ENCODE measurements around the gene COMMD4. TPM values are rescaled to one million over a fixed set of nuclear protein-coding genes. Genes with fewer than 3 reads are reported as not detected.

The COMMD4 gene
- total RNA-seq, 1 donor from 2014 or later: 36.4 TPM

DNA sequence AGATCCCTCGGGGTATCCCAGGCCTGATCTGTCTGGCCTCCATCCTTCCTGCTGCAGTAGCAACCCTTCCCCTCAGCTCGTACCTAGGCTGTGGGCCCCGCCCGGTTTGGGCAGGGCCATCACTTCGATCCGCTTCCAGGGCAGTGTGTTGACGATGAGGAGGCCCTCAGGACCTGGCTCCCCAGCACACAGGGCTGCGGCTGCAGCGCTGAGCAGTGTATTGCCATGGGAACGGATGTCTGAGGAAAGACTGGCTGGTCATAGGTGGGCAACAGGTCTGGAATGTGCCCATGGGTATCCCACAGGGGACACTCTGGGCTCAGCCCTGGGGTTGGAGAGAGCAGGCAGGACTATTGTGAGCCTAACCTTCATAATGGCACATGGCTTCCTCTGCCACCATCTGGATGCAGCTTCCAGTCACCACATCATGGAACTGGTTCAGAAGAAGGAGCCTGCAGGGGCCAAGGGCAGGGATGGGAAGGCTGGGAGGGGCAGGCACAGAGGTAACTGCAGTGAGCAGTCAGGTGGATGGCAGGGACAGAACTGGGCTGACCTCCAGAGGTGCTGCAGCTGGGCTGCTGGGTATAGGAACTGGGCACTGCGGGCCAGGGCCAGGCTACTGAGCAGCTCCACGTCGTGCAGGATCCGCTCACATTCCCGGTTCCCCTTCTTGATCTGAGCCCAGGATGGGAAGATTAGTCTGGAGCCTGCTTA lies 23.8 kb downstream of the COMMD4 start:
- no peaks in the 10 kb centered on the region for H3K9me3 ChIP-seq (ENCODE audit: low read depth)

DNA sequence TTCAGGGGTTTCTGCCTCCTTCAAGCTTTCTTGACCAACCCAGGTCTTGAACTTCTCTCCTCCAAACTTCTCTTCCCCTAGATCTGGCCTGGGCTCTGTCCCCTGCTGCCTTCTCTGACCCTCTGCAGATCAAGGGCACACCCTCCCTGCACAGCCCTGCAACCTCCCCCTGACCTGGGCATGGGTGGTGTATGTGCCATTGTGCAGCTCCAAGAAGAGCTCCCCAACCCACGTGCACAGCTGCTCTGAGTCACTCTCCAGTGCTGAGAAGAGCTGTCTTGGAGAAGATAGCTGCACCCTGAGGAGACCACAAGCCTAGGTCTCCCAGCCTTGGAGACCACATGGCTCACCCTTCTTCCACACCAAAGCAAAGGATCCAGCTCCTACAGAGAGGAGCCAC lies 24.5 kb downstream of the COMMD4 start:
- Mint-ChIP-seq H3K9me3 (no peaks in the 10 kb centered on the region), H3K4me3 (peak overlapping the region; percentile 4), H3K36me3 (peaks cover 8% of the 10 kb centered on the region), H3K4me1 (no peaks in the 10 kb centered on the region), H3K27me3 (ENCODE audit: insufficient read depth, low read depth) (no peaks in the 10 kb centered on the region), H3K27ac (peak overlapping the region; percentile 50)
- TF ChIP-seq, protein P1, sequence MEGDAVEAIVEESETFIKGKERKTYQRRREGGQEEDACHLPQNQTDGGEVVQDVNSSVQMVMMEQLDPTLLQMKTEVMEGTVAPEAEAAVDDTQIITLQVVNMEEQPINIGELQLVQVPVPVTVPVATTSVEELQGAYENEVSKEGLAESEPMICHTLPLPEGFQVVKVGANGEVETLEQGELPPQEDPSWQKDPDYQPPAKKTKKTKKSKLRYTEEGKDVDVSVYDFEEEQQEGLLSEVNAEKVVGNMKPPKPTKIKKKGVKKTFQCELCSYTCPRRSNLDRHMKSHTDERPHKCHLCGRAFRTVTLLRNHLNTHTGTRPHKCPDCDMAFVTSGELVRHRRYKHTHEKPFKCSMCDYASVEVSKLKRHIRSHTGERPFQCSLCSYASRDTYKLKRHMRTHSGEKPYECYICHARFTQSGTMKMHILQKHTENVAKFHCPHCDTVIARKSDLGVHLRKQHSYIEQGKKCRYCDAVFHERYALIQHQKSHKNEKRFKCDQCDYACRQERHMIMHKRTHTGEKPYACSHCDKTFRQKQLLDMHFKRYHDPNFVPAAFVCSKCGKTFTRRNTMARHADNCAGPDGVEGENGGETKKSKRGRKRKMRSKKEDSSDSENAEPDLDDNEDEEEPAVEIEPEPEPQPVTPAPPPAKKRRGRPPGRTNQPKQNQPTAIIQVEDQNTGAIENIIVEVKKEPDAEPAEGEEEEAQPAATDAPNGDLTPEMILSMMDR (IDR thresholded peaks at IDR 0.05): no peak
- TF ChIP-seq EZH2 (IDR thresholded peaks at IDR 0.05) (no peak), EZH2phosphoT487 (IDR thresholded peaks at IDR 0.05) (no peak)
- H3K27ac ChIP-seq: no peak overlapping the region
- H2AFZ ChIP-seq (replicated peaks): no peak overlapping the region
- no peaks in the 10 kb centered on the region for H3K79me2 ChIP-seq (ENCODE audit: low read depth)
- no peak overlapping the region for H3K4me3 ChIP-seq
- H3K9me3 ChIP-seq (ENCODE audit: low read depth): no peaks in the 10 kb centered on the region
- no peak overlapping the region for H3K9ac ChIP-seq
- no peaks in the 10 kb centered on the region for H3F3A ChIP-seq (ENCODE audit: low read depth)
- H3K36me3 ChIP-seq: no peaks in the 10 kb centered on the region
- no peak for DNase-seq (ENCODE audit: low spot score)
- no peaks in the 10 kb centered on the region for H3K27me3 ChIP-seq
- H4K20me1 ChIP-seq (ENCODE audit: low read depth): no peaks in the 10 kb centered on the region
- H3K4me1 ChIP-seq: no peaks in the 10 kb centered on the region
- no peak overlapping the region for H3K4me2 ChIP-seq

More for the DNA sequence above, 23.8 kb downstream of the COMMD4 start:
- TF ChIP-seq, protein P1 (IDR thresholded peaks at IDR 0.05): no peak
- TF ChIP-seq EZH2 (IDR thresholded peaks at IDR 0.05) (no peak), EZH2phosphoT487 (IDR thresholded peaks at IDR 0.05) (no peak)
- H3K27me3 Mint-ChIP-seq (ENCODE audit: insufficient read depth, low read depth): no peaks in the 10 kb centered on the region
- no peaks in the 10 kb centered on the region for H3K36me3 ChIP-seq
- H3K27ac Mint-ChIP-seq: no peak overlapping the region
- H3K9me3 Mint-ChIP-seq: no peaks in the 10 kb centered on the region
- no peaks in the 10 kb centered on the region for H3K4me1 Mint-ChIP-seq
- H3K4me3 ChIP-seq: no peak overlapping the region
- no peaks in the 10 kb centered on the region for H3F3A ChIP-seq (ENCODE audit: low read depth)
- DNase-seq (ENCODE audit: low spot score): no peak
- H3K9ac ChIP-seq: no peak overlapping the region
- no peaks in the 10 kb centered on the region for H4K20me1 ChIP-seq (ENCODE audit: low read depth)
- H3K27me3 ChIP-seq: no peaks in the 10 kb centered on the region
- no peak overlapping the region for H2AFZ ChIP-seq (replicated peaks)
- no peak overlapping the region for H3K4me2 ChIP-seq
- no peak overlapping the region for H3K4me3 Mint-ChIP-seq
- no peak overlapping the region for H3K27ac ChIP-seq
- H3K79me2 ChIP-seq (ENCODE audit: low read depth): no peaks in the 10 kb centered on the region
- H3K36me3 Mint-ChIP-seq: peaks cover 8% of the 10 kb centered on the region
- H3K4me1 ChIP-seq: no peaks in the 10 kb centered on the region

DNA sequence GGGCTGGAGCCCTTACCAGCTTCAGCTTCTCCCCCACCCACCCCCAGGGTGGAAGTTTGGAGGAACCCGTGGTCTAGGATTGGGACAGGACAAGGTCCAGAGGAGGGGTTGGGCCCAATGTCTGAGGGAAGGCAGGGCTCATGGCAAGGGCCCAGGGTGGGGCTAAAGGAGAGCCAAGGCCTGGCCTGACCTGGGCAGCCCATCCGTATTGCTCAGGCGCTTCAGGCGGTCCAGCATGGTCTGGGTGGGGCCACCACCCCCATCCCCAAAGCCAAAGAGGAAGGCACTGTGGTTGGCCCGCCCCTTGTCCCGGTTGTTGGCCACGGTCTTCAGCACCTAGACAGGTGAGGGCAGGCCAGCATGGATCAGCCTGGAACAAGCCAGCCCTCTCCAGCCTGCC lies 25.0 kb downstream of the COMMD4 start:
- Histone ChIP-seq H2AFZ (replicated peaks) (no peak overlapping the region), H3K4me2 (no peak overlapping the region), H3F3A (ENCODE audit: low read depth) (no peaks in the 10 kb centered on the region), H3K9ac (no peak overlapping the region), H3K79me2 (ENCODE audit: low read depth) (no peaks in the 10 kb centered on the region), H4K20me1 (ENCODE audit: low read depth) (no peaks in the 10 kb centered on the region), H3K27me3 (no peaks in the 10 kb centered on the region), H3K4me1 (no peaks in the 10 kb centered on the region), H3K27ac (no peak overlapping the region), H3K4me3 (no peak overlapping the region), H3K36me3 (no peaks in the 10 kb centered on the region), H3K9me3 (ENCODE audit: low read depth) (no peaks in the 10 kb centered on the region)
- Mint-ChIP-seq H3K36me3 (peaks cover 8% of the 10 kb centered on the region), H3K4me3 (no peak overlapping the region), H3K27me3 (ENCODE audit: insufficient read depth, low read depth) (no peaks in the 10 kb centered on the region), H3K4me1 (no peaks in the 10 kb centered on the region), H3K9me3 (no peaks in the 10 kb centered on the region), H3K27ac (no peak overlapping the region)
- DNase-seq (ENCODE audit: low spot score): no peak
- TF ChIP-seq EZH2phosphoT487 (IDR thresholded peaks at IDR 0.05) (no peak), EZH2 (IDR thresholded peaks at IDR 0.05) (no peak)
- TF ChIP-seq, protein P1 (IDR thresholded peaks at IDR 0.05): no peak

Measured in neural progenitor cell (in vitro differentiated cells).